HepG2 (cell line): ENCODE results near the gene NSUN5. TPM values are rescaled to one million over a fixed set of nuclear protein-coding genes. Genes with fewer than 3 reads are reported as not detected.
A peak's percentile ranks its signal among the peaks of the same experiment; 100 is the strongest.

ENCODE experiments used
- ATM ChIP-seq: fragments of 450-650 bp; IDR thresholded peaks from 2 replicates; pipeline ENCODE4 v1.7.1; 2017; ENCODE audit warnings: mild to moderate bottlenecking, borderline replicate concordance
- HNF4G ChIP-seq, 2 experiments: sonication (generic) in 1 of 2; formaldehyde crosslinking in 1 of 2; IDR thresholded peaks; 2 replicates each; pipeline versions ENCODE4 v1.4.0 to v1.6.1; 2011 to 2020; ENCODE audit warnings: borderline replicate concordance in 2 of 2, low read depth in 2 of 2, mild to moderate bottlenecking in 2 of 2, low read length in 1 of 2, missing genetic modification reagents in 1 of 2, moderate library complexity in 1 of 2
- HNRNPH1 ChIP-seq: fragments of 200-400 bp; formaldehyde crosslinking; optimal IDR thresholded peaks from 2 replicates; pipeline ENCODE3; 2017; ENCODE audit warnings: mild to moderate bottlenecking, low read depth, low read length
- MIER3 ChIP-seq: IDR thresholded peaks from 2 replicates; pipeline ENCODE4 v1.6.1; 2016; ENCODE audit warnings: missing compliant biosample characterization, borderline replicate concordance
- MTA3 ChIP-seq: sonication (generic); formaldehyde crosslinking; IDR thresholded peaks from 2 replicates; pipeline ENCODE4 v1.4.0; 2020; ENCODE audit warnings: missing genetic modification reagents
- PRPF4 ChIP-seq: fragments of 200-400 bp; formaldehyde crosslinking; IDR thresholded peaks from 2 replicates; pipeline ENCODE4 v1.6.1; 2016; ENCODE audit warnings: low read length, low read depth; ENCODE audit not compliant: poor library complexity, severe bottlenecking
- REL ChIP-seq: sonication (generic); formaldehyde crosslinking; conservative IDR thresholded peaks from 2 replicates; pipeline ENCODE4 v1.8.0; 2022; ENCODE audit warnings: mild to moderate bottlenecking, missing genetic modification reagents, moderate library complexity
- U2AF2 ChIP-seq: fragments of 200-400 bp; formaldehyde crosslinking; IDR thresholded peaks from 2 replicates; pipeline ENCODE4 v1.6.1; 2017; ENCODE audit warnings: low read depth, mild to moderate bottlenecking, low read length
- YY1 ChIP-seq: IDR thresholded peaks from 2 replicates; pipeline ENCODE4 v1.6.1; 2011; ENCODE audit warnings: low read length, low read depth, moderate library complexity, mild to moderate bottlenecking; ENCODE audit not compliant: insufficient read depth, insufficient replicate concordance
- ZBTB20 ChIP-seq: sonication (generic); formaldehyde crosslinking; IDR thresholded peaks from 2 replicates; pipeline ENCODE4 v1.8.1; 2023; ENCODE audit warnings: missing genetic modification reagents, low read depth, mild to moderate bottlenecking, borderline replicate concordance
- ZBTB7A ChIP-seq: sonication (generic); formaldehyde crosslinking; IDR thresholded peaks from 2 replicates; pipeline ENCODE4 v1.8.0; 2022; ENCODE audit warnings: mild to moderate bottlenecking, missing genetic modification reagents
- ZFP41 ChIP-seq: sonication (generic); formaldehyde crosslinking; IDR thresholded peaks from 2 replicates; pipeline ENCODE4 v1.4.0; 2020; ENCODE audit warnings: mild to moderate bottlenecking, missing genetic modification reagents, borderline replicate concordance
- ZMAT3 ChIP-seq: sonication (generic); formaldehyde crosslinking; conservative IDR thresholded peaks from 2 replicates; pipeline ENCODE4 v1.7.0; 2021; ENCODE audit warnings: missing genetic modification reagents
- ZNF282 ChIP-seq: fragments of 450-650 bp; IDR thresholded peaks from 2 replicates; pipeline ENCODE4 v1.6.1; 2018; ENCODE audit not compliant: partially characterized antibody
- ZNF354B ChIP-seq: sonication (generic); formaldehyde crosslinking; IDR thresholded peaks from 2 replicates; pipeline ENCODE4 v1.8.0; 2022; ENCODE audit warnings: mild to moderate bottlenecking, missing genetic modification reagents
- ZNF720 ChIP-seq: sonication (generic); formaldehyde crosslinking; IDR thresholded peaks from 2 replicates; pipeline ENCODE4 v1.4.0; 2020; ENCODE audit warnings: missing genetic modification reagents
- polyA plus RNA-seq, 8 experiments: library from polyadenylated mRNA; depleted of rRNA in 3 of 8; stranded (reverse) in 7 of 8; unstranded in 1 of 8; fragments of >200 nt; fragmentation: Illumina TruSeq in 4 of 8; extraction: Trizol in 4 of 8; gene quantifications; 2 replicates each; pipeline versions ENCODE4 v1.2.1 to v1.2.3, GENCODE V29; 2011 to 2016; ENCODE audit warnings: low read depth in 4 of 8, missing spikeins in 1 of 8, mixed read lengths in 1 of 8; ENCODE audit not compliant: insufficient read depth in 1 of 8
- total RNA-seq, 5 experiments: library from RNA; depleted of rRNA; stranded (reverse); fragments of >200 nt; fragmentation: Illumina TruSeq; extraction: Trizol; gene quantifications; 2 replicates each; pipeline ENCODE4 v1.2.3, GENCODE V29; 2016; ENCODE audit warnings: low read depth in 1 of 5
- TF ChIP-seq, protein P1 (sequence below): sonication (generic); formaldehyde crosslinking; IDR thresholded peaks from 2 replicates; pipeline ENCODE4 v1.4.0; 2020; ENCODE audit warnings: missing genetic modification reagents, borderline replicate concordance
- TF ChIP-seq, protein P2 (sequence below): sonication (generic); formaldehyde crosslinking; IDR thresholded peaks from 2 replicates; pipeline ENCODE4 v1.4.0; 2020; ENCODE audit warnings: mild to moderate bottlenecking, missing genetic modification reagents

NSUN5 gene
- total and polyA plus RNA-seq, 2 of the 13 experiments (the other 11 are each of a cell fraction or from before 2014, with no cell fraction given) = 19.9 to 35.8 TPM

DNA sequence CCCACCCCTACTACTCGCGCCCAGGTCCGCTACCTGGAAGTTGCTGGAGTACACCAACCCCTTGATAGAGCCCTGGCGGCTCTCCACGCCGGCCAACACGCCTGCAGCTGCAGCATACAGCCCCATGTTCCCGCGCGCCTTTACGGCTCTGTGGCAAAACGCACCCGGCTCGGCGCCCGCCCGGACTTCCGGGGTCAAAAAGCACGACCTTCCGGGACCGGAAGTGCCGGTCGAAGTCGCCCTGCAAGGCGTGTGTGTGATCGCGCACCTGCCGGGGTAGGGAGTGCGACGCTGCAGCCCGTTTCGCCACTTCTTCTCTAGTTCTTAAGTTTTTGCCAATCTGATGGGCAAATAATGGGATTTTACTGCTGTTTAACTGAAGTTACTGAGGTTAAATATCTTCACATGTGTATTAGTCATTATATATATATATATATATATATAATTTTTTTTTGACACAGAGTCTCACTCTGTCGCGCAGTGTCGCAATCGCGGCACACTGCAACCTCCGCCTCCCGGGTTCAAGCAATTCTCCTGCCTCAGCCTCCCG lies at the start of gene NSUN5 (continued):
- peak; percentile 84 for TF ChIP-seq REL (CRISPR knock-in tag)
- no peak for TF ChIP-seq HNRNPH1
- TF ChIP-seq, protein P1, sequence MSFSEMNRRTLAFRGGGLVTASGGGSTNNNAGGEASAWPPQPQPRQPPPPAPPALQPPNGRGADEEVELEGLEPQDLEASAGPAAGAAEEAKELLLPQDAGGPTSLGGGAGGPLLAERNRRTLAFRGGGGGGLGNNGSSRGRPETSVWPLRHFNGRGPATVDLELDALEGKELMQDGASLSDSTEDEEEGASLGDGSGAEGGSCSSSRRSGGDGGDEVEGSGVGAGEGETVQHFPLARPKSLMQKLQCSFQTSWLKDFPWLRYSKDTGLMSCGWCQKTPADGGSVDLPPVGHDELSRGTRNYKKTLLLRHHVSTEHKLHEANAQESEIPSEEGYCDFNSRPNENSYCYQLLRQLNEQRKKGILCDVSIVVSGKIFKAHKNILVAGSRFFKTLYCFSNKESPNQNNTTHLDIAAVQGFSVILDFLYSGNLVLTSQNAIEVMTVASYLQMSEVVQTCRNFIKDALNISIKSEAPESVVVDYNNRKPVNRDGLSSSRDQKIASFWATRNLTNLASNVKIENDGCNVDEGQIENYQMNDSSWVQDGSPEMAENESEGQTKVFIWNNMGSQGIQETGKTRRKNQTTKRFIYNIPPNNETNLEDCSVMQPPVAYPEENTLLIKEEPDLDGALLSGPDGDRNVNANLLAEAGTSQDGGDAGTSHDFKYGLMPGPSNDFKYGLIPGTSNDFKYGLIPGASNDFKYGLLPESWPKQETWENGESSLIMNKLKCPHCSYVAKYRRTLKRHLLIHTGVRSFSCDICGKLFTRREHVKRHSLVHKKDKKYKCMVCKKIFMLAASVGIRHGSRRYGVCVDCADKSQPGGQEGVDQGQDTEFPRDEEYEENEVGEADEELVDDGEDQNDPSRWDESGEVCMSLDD (CRISPR knock-in tag) = peak; percentile 71; the same call in 1 of the 2 replicates
- no peak for TF ChIP-seq ZNF720 (CRISPR knock-in tag)
- no peak for TF ChIP-seq ZNF282
- no peak for TF ChIP-seq MTA3
- no peak for TF ChIP-seq PRPF4
- TF ChIP-seq MIER3 = peak; percentile 78; the same call in 1 of the 2 replicates
- TF ChIP-seq ZFP41 = peak; percentile 86; the same call in 1 of the 2 replicates
- TF ChIP-seq U2AF2 = no peak
- TF ChIP-seq ZBTB20 = peak; percentile 88
- TF ChIP-seq ZBTB7A (CRISPR knock-in tag) = no peak
- no peak for TF ChIP-seq ATM
- TF ChIP-seq HNF4G (IDR thresholded peaks at IDR 0.05; ENCODE audit: borderline replicate concordance, low read depth, low read length) = peak; percentile 60
- TF ChIP-seq HNF4G (CRISPR knock-in tag; IDR thresholded peaks at IDR 0.05; ENCODE audit: borderline replicate concordance, low read depth) = no peak; the same call in 1 of the 2 replicates
- TF ChIP-seq, protein P2, sequence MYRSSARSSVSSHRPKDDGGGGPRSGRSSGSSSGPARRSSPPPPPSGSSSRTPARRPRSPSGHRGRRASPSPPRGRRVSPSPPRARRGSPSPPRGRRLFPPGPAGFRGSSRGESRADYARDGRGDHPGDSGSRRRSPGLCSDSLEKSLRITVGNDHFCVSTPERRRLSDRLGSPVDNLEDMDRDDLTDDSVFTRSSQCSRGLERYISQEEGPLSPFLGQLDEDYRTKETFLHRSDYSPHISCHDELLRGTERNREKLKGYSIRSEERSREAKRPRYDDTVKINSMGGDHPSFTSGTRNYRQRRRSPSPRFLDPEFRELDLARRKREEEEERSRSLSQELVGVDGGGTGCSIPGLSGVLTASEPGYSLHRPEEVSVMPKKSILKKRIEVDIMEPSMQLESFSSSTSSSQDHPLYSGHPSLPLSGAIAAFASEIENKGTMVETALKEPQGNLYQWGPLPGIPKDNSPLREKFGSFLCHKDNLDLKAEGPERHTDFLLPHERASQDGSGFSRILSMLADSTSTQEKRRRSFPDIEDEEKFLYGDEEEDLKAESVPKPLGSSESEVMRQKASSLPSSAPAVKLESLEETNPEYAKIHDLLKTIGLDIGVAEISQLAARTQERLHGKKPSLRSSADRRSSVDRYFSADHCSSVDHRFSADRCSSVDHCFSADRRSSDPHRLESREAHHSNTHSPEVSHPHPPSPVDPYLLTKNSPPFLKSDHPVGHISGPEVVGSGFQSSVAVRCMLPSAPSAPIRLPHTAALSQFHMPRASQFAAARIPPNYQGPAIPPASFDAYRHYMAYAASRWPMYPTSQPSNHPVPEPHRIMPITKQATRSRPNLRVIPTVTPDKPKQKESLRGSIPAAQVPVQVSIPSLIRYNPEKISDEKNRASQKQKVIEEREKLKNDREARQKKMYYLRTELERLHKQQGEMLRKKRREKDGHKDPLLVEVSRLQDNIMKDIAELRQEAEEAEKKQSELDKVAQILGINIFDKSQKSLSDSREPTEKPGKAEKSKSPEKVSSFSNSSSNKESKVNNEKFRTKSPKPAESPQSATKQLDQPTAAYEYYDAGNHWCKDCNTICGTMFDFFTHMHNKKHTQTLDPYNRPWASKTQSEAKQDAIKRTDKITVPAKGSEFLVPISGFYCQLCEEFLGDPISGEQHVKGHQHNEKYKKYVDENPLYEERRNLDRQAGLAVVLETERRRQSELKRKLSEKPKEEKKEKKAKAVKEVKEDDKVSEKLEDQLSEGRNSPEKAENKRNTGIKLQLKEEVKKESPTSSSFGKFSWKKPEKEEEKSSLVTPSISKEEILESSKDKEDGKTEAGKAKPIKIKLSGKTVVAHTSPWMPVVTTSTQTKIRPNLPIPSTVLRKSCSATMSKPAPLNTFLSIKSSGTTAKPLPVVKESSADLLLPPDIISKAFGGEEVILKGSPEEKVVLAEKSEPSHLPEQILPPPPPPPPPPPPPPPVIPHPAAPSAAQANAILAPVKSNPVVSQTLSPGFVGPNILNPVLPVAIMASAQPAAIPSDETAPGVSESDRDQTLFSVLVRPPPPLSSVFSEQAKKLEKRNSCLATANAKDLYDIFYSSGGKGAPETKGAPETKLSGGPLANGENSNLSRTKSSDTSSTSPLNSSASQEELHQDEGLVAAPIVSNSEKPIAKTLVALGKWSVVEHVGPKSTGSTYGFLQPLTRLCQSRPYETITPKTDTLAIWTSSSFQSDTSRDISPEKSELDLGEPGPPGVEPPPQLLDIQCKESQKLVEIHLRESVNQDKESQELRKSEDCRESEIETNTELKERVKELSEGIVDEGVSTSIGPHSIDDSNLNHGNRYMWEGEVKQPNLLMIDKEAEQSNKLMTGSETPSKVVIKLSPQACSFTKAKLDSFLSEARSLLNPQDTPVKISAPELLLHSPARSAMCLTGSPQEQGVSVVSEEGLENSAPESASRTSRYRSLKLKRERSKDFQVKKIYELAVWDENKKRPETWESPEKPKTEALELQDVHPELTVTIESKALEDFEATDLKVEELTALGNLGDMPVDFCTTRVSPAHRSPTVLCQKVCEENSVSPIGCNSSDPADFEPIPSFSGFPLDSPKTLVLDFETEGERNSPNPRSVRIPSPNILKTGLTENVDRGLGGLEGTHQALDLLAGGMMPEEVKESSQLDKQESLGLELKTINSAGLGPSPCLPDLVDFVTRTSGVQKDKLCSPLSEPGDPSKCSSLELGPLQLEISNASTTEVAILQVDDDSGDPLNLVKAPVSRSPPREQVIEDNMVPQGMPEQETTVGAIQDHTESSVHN (CRISPR knock-in tag) = peak; percentile 55; the same call in 1 of the 2 replicates
- TF ChIP-seq ZMAT3 (CRISPR knock-in tag) = peak; percentile 96
- no peak for TF ChIP-seq ZNF354B (CRISPR knock-in tag)
- peak; percentile 81 for TF ChIP-seq YY1
